HG03457 (cell line): Measurements from ENCODE around the gene TRAF1.

ENCODE experiments used
- ATAC-seq: cut with Tn5 transposase; IDR thresholded peaks from one replicate; pipeline ENCODE4 v1.9.1; 2021; ENCODE audit warnings: moderate number of reproducible peaks; ENCODE audit not compliant: unreplicated experiment

Gene TRAF1

DNA sequence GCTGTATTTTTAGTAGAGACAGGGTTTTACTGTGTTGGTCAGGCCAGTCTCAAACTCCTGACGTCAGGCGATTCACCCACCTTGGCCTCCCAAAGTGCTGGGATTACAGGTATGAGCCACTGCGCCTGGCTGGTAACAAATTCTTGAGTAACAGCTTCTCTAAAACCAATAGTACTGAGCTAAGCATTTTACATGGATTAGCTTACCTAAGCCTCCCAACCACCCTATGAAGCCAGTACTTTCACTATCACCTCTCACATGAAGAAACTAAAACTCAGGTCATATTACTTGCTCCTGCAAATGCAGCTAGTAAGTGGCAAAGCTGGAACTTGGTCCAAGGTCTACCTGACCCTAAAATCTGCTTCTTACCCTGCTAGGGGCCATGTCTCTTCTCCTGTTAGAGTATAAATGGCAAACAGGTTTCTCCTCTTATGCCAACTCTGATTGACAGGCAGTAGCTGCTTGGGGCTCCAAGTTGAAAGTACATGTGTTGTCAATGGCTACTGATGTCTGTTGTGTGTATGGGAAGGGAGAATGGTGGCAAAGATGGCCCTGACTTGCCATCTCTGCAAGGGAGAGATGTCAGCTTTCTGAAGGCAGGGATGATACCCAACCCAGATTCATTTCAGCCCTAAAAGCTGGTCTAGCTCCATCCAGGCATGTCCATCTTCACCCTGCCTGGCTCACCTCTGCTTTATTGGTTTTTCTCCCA is 53.6 kb downstream of the TRAF1 start:
- no peak for ATAC-seq

GRCh38 chr9:120870206-120870605 is 56.4 kb downstream of the TRAF1 start:
- no peak for ATAC-seq

- no peak for ATAC-seq
Observed at GRCh38 chr9:120869726-120870125, 56.9 kb downstream of the TRAF1 start.

DNA sequence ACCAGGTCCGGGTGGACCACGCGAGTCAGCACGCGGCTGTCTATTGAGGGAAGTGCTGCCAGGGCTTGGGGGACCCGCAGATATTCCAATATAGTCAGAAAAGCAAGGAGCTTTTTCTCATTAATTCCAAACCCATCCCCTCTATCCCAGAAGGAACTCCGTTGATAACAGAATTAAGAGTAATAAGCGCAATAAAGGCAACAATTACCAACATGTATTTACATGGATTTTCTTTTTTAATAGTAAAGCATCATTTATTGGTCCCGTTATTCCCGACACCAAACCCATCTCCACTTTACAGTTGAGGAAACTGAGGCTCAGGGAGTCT is 57.3 kb downstream of the TRAF1 start:
- ATAC-seq = no peak

GRCh38 chr9:120868676-120869359 is 57.8 kb downstream of the TRAF1 start:
- ATAC-seq = peak; percentile 82

DNA sequence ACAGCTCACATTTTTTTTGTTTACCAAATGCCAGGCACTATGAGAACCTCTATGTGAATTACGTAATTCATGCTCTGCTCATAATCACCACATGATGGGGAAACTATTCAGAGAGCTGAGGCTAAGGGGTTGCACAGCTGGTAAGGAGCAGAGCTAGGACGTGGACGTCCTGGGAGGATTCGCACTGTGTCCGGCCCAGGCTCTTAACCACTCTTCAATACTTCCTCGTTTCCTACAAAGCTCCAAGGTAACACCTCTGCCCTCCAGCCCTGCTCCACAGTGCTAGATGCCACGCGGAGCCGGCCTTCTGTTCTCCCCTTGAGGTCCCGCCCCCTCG is 58.3 kb downstream of the TRAF1 start:
- ATAC-seq = no peak

GRCh38 chr9:120867676-120868338 is 58.8 kb downstream of the TRAF1 start:
- ATAC-seq = no peak

- no peak for ATAC-seq
Observed at GRCh38 chr9:120866651-120867050, 59.9 kb downstream of the TRAF1 start.

DNA sequence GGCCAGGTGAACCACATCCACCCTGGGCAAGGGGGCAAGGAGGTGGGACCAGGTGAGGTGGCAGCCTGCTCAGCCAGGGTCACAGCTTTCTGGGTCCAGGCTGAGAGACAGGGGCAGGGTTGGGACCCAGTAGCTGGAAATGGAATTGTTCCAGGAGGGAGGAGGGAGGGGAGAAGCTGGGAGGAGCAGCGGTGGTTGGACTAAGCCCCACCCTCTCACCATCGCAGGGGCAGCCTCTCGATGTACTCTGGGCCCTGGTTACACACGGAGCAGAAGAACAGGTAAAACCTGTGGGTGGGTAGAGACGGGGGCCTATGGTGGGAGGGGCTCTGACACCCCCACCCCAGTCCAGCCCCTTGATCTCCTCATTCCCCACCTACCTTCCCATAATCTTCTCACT is 60.8 kb downstream of the TRAF1 start:
- ATAC-seq = no peak

GRCh38 chr9:120865176-120865575 is 61.4 kb downstream of the TRAF1 start:
- no peak for ATAC-seq

DNA sequence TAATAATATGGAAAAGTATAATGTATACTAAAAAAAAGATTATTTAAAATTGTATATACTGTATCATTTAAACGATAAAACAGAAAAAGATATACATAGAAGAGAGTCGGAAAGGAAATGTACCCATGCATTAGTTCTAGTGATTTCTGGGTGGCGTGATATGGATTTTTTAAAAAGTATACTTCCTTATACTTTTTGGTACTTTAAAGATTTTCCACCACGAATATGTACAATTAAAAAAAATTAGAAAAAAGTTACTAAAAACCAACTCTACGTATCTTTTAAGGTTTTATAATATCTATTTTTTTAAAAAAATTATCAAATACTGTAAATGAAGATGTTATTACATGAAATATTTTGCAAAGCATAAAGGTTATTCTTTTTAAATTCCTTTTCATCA is 61.9 kb downstream of the TRAF1 start:
- ATAC-seq = no peak

- no peak for ATAC-seq
Observed at GRCh38 chr9:120863833-120864232, 62.8 kb downstream of the TRAF1 start.

DNA sequence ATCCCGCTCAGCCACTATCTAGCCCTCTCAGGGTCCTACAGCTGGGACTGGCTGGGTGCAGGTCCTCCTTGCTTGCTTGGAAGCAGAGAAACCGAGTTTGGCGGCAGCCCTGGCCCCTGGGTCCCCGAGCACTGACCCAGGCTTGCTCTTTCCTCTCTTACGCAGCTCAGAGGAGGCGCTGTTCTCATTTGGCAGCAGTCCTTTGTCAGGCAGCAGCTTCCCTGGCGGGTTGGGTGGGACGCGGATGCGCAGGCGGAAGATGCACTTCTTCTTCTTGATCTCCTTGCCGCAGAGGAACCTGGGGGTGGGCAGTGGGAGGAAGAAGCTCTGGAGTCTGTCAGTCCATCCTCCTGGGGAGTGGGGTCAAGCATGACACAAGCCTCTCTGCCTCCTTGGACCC is 64.1 kb downstream of the TRAF1 start:
- ATAC-seq = no peak

DNA sequence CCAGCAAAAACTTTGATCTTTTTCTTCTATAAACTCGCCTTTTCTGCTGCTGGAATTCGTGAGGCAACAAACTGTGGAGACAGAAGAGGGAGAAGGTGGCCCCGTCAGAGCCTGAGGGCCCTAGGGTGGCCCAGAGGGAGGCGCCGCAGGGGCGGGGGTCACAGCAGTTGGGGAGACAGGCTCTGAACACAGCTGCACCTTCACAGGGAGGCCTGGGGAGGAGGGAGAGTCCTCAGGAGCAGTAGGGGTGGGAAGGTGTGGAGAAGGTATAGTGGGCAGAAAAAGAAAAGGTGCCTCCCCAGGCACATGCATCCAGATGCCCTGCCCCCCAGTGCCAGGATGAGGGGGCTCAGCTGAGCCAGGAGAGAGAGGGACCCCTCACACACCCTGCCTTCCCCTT is 64.7 kb downstream of the TRAF1 start:
- no peak for ATAC-seq

DNA sequence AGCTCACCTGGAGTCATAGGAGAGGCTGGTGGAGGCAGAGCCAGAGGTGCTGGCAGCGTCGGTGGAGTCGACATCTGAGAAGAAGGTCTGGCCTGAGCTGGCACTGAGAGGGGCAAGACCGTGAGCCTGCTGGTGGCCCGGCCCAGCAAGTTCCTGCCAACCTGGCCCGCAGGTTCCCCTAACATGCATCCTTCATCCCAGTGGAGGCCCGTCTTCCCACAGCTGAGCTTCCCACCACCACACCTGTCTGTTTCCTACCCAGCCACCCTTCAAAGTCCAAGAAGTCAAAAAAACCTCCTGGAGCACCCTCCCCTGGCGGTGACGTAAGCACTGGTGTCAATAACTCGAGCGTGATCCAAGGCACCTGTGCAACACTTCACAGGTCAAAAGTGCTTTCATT is 66.5 kb downstream of the TRAF1 start:
- no peak for ATAC-seq

DNA sequence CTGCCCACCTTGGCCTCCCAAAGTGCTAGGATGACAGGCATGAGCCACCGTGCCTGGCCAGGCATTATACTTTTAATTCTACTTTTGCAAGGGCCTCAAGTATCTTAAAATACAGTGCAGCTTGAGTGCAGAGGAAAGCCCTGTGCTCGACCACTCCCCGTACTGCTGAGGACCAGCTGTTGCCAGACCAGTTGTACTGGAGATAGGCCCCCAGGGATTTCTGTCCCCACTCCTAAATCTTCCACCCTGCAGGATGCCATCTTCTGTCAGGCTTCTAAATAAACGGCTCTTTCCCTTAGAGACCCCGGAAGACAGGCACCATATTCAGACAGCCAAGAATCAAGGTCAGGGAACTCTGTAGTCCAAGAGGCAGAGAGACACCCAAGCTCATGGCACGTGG is 67.2 kb downstream of the TRAF1 start:
- no peak for ATAC-seq

GRCh38 chr9:120857902-120858301 is 68.7 kb downstream of the TRAF1 start:
- ATAC-seq = no peak

DNA sequence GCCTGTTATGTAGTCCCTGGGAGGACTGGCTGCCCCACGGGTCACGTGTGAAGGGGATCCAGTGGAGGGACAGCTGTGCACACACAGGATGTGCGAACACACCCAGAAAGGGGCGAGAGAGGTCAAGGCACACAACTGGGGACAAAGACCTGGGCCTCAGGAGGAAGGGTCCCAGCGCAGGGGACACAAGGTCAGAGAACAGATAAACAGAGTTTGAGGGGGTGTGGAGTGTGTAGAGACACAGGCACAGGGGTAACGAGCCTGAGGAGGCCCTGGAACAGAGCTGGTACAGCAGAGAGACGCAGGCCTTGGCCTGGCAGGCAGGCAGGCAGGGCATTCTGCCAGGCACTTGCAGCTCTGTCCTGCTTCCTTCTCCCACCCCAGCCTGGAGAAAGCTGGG is 69.1 kb downstream of the TRAF1 start:
- no peak for ATAC-seq

GRCh38 chr9:120856700-120857099 is 69.9 kb downstream of the TRAF1 start:
- ATAC-seq = no peak

DNA sequence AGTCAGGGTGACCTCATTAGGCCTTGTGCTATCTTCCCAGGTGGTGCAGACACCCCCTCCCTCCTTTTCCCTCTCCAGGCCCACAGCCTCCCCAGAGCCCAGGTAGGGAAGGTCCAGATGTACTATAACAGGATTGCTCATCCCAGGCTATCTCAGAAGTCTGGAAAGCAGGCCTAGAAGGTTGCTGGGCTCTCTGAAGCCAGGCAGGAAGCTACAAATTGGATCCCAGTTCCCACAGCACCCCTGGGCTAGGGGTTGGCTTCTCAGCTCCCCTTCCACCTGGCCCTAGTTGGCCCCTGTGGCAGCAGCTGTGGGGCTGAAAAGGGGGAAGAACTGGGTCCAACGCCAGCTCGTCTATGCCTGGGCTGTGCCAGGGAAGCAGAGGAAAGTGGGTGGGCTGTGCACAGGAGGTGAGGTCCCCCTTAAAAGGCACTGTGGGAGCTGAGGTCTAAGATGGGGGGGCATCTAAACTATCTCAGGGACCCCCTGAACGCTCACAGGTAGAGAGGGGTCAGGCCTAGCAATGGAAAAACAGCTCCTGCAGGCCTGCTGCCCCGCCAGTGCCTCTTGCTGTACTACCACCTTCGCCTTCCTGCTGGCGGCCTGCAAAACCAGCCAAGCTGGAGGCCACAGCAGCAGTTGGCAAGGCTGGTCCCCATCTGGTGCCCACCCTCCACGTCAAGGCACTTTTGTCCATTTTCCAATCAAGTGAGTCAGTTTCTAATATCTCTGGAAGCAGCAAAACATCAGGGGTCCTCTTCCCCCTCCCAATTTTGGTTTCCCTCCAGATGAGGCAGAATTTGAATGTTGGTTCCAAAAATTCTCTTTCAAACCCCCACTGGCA is 70.5 kb downstream of the TRAF1 start:
- ATAC-seq = no peak

- ATAC-seq = no peak
Observed at GRCh38 chr9:120854596-120855327, 71.8 kb downstream of the TRAF1 start.
